ENCODE results near the gene ACP1.

ACP1 gene

GRCh38 chr2:264493-265468, at the start of gene ACP1:
ACP1 (plus strand) TSS chr2:264947; CDS start chr2:264965, 18 bp downstream.
- DNase-seq, result peak; percentile 96

DNA sequence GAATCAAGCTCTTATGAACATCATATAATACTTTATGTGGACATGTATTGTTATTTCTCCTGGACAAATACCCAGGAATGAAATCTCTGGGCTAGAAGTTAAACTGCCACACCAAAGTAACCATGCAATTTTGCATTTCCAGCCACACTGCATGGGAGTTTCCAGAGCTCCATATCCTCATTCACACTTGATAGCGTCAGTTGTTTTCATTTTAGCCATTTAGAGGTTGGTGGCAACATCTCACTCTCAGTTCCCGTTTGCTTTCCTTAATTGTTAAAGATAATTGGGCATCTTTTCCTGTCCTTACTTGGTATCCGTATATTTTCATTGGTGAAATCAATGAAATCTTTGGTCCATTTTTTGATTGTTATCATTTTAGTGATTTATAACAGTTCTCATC, 48.7 kb upstream of the ACP1 start:
- no peak for DNase-seq

DNA sequence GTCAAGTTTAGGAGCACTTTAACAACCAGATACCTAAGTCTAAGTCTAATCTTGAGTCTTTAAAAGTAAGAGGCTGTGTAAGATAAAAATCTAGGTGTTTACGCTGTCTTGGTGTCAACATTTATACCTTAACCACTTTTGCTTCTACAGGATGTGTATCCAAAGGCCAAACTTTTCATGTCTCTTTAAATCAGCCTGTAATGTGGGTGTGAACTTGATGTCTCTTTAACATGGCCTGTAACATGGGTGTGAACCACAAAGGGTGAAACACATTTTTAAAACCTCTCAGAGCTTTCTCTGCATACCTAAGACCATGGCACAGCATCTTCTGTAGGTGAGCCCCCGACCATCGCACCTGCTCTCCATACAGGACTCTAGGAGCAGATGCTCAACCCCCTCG, 41.3 kb upstream of the ACP1 start:
- DNase-seq, result no peak

DNA sequence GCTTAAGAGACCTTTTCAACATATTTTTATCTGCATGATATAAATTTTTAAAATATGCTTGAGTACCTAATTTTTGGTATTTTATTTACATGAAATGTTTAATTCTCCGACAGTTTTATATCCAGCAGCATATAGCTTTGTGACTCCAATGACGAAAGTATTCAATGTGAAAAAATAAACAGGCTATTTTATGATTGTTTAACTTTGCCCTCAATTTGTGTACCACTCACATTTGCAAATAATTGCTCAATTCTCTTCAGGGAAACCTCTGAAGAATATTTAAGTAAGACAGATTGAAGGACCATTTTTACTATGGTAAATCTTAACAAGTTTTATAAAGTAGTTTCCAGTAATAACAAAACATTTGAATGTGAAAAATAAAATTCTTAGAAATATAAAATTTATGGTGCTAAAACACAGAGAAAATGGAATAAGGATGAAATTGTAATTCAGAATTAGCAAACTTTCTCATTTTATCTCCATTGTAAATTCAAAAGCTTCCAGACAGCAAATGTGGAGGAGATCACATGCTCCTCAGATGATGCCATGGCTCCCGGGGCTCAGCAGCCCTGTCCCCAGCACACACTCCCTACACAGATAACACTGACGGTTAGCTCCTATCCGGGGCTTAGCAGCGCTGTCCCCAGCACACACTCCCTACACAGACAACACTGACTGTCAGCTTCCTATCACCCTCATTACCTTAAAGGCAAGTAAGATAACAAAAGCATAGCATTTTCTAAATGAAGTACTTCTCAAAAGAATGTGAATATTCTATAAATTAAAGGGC, 40.6 kb upstream of the ACP1 start:
- no peak for DNase-seq

- no peak for DNase-seq
These were observed 36.6 kb upstream of the ACP1 start for GRCh38 chr2:228115-228514.

- DNase-seq, result no peak
These were observed 36.0 kb upstream of the ACP1 start for GRCh38 chr2:228518-229278.

DNA sequence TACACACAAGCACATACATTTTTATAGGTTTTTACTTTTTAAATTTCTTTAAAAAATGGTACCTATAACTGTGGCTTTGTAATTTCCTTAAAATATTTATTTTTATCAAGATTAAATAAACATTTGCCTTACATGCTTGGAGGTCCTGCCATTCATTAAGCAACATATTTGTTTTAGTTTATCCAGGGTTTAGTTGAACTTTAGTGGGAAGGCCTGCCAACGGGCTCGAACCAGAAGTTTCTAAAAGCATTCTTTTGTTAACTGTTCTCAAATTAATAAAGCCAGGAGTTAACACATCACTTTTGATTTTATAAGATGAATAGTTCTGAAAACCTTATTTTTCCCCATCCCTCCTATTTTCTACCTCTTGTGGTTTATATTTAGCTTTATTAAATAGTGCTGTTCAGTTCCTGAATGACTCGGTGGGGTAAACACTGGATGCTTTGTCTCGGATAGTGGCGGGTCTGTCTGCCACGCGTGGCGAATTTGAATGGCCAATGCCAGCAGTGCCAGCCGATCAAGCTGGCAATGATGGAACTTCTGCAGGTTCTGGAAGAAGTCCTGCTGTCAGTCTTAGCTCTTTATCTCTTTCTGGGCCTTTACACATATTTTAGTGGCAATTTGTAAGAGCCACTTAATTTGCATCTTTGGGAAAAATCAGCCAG, 33.1 kb upstream of the ACP1 start:
- DNase-seq, result no peak

- DNase-seq, result no peak
These were observed 31.7 kb upstream of the ACP1 start for GRCh38 chr2:233030-233429.

- no peak for DNase-seq
These were observed 30.3 kb upstream of the ACP1 start for GRCh38 chr2:234421-234820.

DNA sequence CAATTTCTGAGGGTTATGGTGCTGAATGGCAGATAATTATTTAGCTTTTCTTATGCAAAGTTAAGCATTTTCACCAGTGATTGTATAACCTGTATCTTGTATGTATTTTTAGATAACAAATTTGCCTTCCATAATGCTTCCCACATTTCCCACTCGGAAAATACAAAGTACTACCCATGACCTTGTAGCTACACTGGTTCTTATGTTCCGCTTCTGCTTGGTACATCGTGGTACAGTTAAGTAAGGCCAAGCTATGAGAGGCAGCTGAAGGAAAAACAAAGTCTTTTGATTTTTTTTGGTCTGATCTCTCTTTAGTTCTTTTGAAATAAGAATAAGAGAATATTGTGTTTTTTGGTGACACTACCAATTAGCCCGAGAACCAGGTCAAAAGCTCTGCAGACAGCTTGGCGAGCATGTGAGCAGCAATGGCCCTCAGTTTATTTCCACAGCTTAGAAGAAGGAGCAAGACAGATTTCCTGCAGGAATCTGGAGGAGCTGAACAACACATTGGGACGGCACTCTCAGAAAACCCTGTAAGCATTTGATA, 27.7 kb upstream of the ACP1 start:
- no peak for DNase-seq

DNA sequence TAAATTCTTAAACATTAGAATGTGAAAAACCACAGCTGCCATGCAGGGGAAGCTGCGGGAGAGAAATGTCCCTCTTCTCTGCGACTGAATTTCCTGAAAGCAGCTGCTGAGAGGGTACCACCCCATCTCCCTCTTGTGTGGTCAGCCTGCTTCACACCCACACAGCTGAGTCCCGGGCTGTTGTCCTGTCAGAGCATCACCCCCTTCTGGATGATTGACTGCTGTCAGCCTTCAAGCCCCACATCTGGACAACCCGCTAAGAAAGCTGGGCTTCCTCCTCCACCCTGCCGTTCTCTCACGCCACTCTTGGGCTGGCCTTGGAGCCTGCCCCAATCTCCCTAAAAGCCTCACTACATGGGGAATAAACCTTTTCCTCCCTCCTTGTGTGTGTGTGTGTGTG, 26.9 kb upstream of the ACP1 start:
- no peak for DNase-seq

- no peak for DNase-seq
These were observed 26.3 kb upstream of the ACP1 start for GRCh38 chr2:238431-238830.

GRCh38 chr2:238869-239268, 25.9 kb upstream of the ACP1 start:
- no peak for DNase-seq

DNA sequence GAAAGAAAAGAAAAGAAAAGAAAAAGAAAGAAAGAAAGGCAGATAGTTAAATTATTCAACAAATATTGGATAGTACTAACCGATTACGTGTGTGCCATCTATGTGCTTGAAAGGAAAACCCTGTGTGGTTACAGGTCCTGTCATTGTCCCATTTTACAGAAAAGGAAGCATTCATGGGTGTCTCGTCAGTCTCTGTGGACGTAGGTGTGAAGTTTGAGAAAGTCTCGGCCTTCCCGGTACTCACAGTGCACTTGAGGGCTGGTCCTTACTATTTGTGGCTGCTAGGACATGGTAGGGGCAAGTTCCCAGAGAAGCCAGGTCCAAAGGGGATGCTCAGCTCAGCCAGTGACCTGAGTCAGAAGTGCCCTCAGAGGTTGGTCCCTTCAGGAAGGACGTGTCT, 20.2 kb upstream of the ACP1 start:
- DNase-seq, result no peak

DNA sequence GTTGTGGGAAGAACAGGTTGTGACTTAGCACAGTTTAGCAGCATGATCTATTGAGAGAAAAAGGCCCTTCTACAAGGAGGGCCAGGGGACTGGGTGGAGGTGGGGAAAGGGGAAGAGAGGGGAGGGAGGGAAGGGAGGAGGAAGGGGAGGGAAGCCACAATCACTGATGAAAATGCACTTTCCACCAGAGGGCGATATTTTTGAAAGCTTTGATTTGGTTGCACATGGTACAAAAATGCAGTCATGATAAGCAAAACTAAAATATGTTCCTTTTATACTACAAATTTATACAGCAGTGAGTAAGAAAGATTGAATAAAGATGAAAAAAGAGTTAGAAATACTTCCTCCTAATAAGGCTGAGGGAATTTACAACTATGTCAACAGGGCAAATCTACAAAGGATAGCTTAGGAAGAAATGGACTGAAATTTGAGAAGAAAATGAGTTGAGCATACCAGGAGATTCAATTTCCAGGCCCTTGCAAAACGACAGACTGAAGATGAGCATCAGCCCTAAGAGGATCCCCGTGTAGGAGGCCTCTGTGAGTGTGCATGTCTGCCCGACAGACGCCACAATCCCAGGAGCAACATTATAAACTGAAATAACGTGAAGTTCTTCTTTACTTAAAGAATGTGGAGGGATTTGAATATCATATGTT, 18.1 kb upstream of the ACP1 start:
- DNase-seq, result no peak

GRCh38 chr2:248724-249123, 16.0 kb upstream of the ACP1 start:
- DNase-seq, result no peak

- no peak for DNase-seq
These were observed 15.2 kb upstream of the ACP1 start for GRCh38 chr2:249538-250042.

DNA sequence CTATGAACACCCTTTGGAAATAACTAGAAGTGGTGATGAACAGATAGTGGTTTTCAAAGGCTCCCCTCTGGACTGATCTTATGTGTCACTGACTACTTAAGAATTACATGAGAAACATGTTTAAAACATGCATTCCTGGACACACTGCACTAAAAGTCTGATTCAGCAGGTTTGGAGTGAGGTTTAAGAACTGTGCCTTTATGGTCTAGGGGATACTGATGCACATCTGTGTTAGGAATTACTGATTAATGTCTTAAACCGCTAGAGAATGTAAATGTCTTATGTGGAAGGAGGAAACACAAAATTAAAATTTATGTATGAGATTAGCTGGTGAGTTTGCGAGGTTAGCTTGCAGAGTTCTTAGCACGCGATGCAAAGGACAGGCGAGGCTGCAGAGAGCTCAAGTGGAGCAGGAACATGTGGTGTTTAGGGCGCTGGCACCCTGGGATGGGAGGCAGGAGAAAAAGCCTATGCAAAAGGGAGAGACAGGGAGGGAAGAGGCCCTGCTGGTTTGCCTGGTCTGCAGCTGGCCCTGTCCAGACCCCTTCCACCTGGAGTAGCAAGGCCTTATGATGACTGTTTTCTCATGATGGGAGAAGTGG, 12.6 kb upstream of the ACP1 start:
- no peak for DNase-seq

GRCh38 chr2:253202-253638, 11.5 kb upstream of the ACP1 start:
- no peak for DNase-seq

DNA sequence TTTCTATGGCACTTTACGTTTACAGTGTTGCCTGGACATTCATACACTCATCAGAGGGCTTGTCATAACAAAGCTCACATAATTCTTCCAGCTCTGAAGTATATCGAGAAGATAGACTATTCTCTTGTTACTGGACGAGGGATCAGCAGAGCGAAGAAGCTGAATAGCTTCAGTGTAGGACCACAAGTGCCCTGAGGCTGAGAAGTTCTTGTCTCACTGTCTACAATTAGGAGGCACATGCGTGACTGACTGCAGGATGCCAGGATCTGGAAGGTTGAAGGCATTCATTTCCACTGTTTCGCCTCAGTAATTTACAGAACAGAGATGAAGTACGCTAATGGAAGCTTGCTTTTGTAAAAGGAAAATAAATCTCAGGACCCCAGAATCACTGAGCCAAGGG, 10.5 kb upstream of the ACP1 start:
- no peak for DNase-seq

GRCh38 chr2:255195-255594, 9.6 kb upstream of the ACP1 start:
- DNase-seq, result no peak

Data from activated naive CD4-positive, alpha-beta T cell treated with anti-CD3 and anti-CD28 coated beads, Interleukin-2, amount 50 U/mL, for 16 hours (primary cell).